SH-SY5Y (cell line): ENCODE measurements around the gene MORF4L1.

Experiments
- GATA2 ChIP-seq: IDR thresholded peaks from 2 replicates; pipeline ENCODE4 v1.6.1; 2011; ENCODE audit warnings: mild to moderate bottlenecking, low read depth, low read length
- GATA3 ChIP-seq: IDR thresholded peaks from 2 replicates; pipeline ENCODE4 v1.6.1; 2011; ENCODE audit warnings: low read depth, mild to moderate bottlenecking, low read length, moderate library complexity

GRCh38 chr15:78879517-78880241 lies 7.0 kb downstream of the MORF4L1 start:
- TF ChIP-seq GATA3, result no peak
- TF ChIP-seq GATA2, result no peak
